NCI-H345 treated with DMSO at 0.1 percent for 48 hours (cell line): Measurements from ENCODE around the gene TRIP13.

Source experiments
- DNase-seq: peaks from one replicate; lab custom pipeline; 2025; ENCODE audit not compliant: unreplicated experiment; lab: John Stamatoyannopoulos, UW

Gene TRIP13

GRCh38 chr5:965604-966344 lies 73.1 kb downstream of the TRIP13 start:
- DNase-seq: no peak

- no peak for DNase-seq
Measured at GRCh38 chr5:966345-966710, 73.6 kb downstream of the TRIP13 start.

- no peak for DNase-seq
Measured at GRCh38 chr5:966941-967340, 74.3 kb downstream of the TRIP13 start.
